Measurements from ENCODE around the gene NUDT6.

- TF ChIP-seq EZH2 (IDR thresholded peaks at IDR 0.05; ENCODE audit: insufficient read depth, low read length) (no peak), CTCF (IDR thresholded peaks at IDR 0.05; ENCODE audit: insufficient read depth, low read depth, low read length) (no peak)
Measured at GRCh38 chr4:122911588-122911987, 10.8 kb downstream of the NUDT6 start.

Measured in astrocyte (in vitro differentiated cells and primary cell).